GM12878 (cell line): Measurements from ENCODE around the gene CCBE1. TPM values are rescaled to one million over a fixed set of nuclear protein-coding genes. Genes with fewer than 3 reads are reported as not detected.

Experiments
- ATAC-seq: fragments of 200-7000 bp; cut with Tn5 transposase; 3 replicates; pipeline ENCODE4 v1.9.1; 2020; ENCODE audit warnings: mild to moderate bottlenecking, moderate library complexity
- BruUV-seq: library from RNA; stranded (reverse); fragments of 400-500 nt; replicated peaks from 2 replicates; lab custom pipeline; 2021; lab: Mats Ljungman, UMichigan
- CTCF ChIA-PET: fragments of 300-600 bp; sonication (Branson Sonifier 250); formaldehyde crosslinking; extraction: SDS; loops from one replicate; lab custom pipeline; 2021; ENCODE audit warnings: inconsistent platforms; lab: Yijun Ruan, JAX
- POLR2A ChIA-PET: fragments of 350-600 bp; formaldehyde crosslinking; extraction: SDS; loops from one replicate; lab custom pipeline; 2021; ENCODE audit warnings: inconsistent platforms; lab: Charles Lee
- RAD21 ChIA-PET: fragments of 300-600 bp; sonication (Branson Sonifier 250); formaldehyde crosslinking; loops from one replicate; lab custom pipeline; 2023; ENCODE audit warnings: antibody characterized with exemption; ENCODE audit not compliant: unreplicated experiment; lab: Charles Lee
- SMC1A ChIA-PET: fragments of 300-600 bp; sonication (Branson Sonifier 250); formaldehyde crosslinking; loops from one replicate; lab custom pipeline; 2023; ENCODE audit not compliant: unreplicated experiment, uncharacterized antibody; lab: Charles Lee
- DNase-seq: peaks from one replicate; pipeline ENCODE4 v3.0.0-alpha.2; 2011; ENCODE audit warnings: low read depth, low spot score
- FAIRE-seq: peaks from 3 replicates; lab custom pipeline; 2011; peaks lifted over from hg19 to GRCh38; lab: Jason Lieb, UNC
- H2AFZ ChIP-seq: 2 replicates; pipeline ENCODE4 v1.6.0; 2011; ENCODE audit warnings: low read depth, low read length, control low read depth; ENCODE audit not compliant: control insufficient read depth
- H3K27ac ChIP-seq: 2 replicates; pipeline ENCODE4 v1.5.1; 2011; ENCODE audit warnings: control low read depth; ENCODE audit not compliant: control insufficient read depth, insufficient read depth
- H3K27me3 ChIP-seq, 2 experiments: replicated peaks in 1 of 2; 2 replicates each; pipeline versions ENCODE4 v1.6.0 to v1.6.1; 2011; ENCODE audit warnings: low read length in 1 of 2; ENCODE audit not compliant: control insufficient read depth in 2 of 2, insufficient read depth in 2 of 2
- H3K36me3 ChIP-seq, 2 experiments: 2 replicates each; pipeline ENCODE4 v1.5.1; 2011; ENCODE audit warnings: low read length in 1 of 2; ENCODE audit not compliant: control insufficient read depth in 2 of 2, insufficient read depth in 2 of 2
- H3K4me1 ChIP-seq: 2 replicates; pipeline ENCODE4 v1.6.1; 2011; ENCODE audit warnings: mild to moderate bottlenecking, low read length, moderate library complexity, mixed read lengths; ENCODE audit not compliant: control insufficient read depth, insufficient read depth
- H3K4me2 ChIP-seq: 2 replicates; pipeline ENCODE4 v1.6.0; 2011; ENCODE audit warnings: control low read depth; ENCODE audit not compliant: control insufficient read depth, insufficient read depth
- H3K4me3 ChIP-seq: fragments of 200-600 bp; sonication (generic); 2 replicates; pipeline ENCODE4 v1.5.1; 2016
- H3K79me2 ChIP-seq: 2 replicates; pipeline ENCODE4 v1.6.0; 2011; ENCODE audit warnings: low read length; ENCODE audit not compliant: control insufficient read depth, insufficient read depth
- H3K9ac ChIP-seq: 2 replicates; pipeline ENCODE4 v1.8.0; 2011; ENCODE audit warnings: low read length, control low read depth, mixed read lengths; ENCODE audit not compliant: control insufficient read depth, insufficient read depth
- H3K9me3 ChIP-seq: replicated peaks from 3 replicates; pipeline ENCODE4 v1.5.1; 2011; ENCODE audit warnings: mild to moderate bottlenecking, low read length; ENCODE audit not compliant: control insufficient read depth, insufficient read depth
- H4K20me1 ChIP-seq: 2 replicates; pipeline ENCODE4 v1.6.0; 2011; ENCODE audit not compliant: control insufficient read depth, insufficient read depth
- BACH1 ChIP-seq: fragments of 450-650 bp; IDR thresholded peaks from 2 replicates; pipeline ENCODE4 v1.6.1; 2017; ENCODE audit warnings: mild to moderate bottlenecking, borderline replicate concordance
- BMI1 ChIP-seq: fragments of 450-650 bp; IDR thresholded peaks from 2 replicates; pipeline ENCODE4 v1.6.1; 2016; ENCODE audit warnings: mild to moderate bottlenecking, moderate library complexity, borderline replicate concordance
- CEBPZ ChIP-seq: fragments of 150-350 bp; IDR thresholded peaks from 2 replicates; pipeline ENCODE4 v1.6.1; 2016; ENCODE audit warnings: low read depth, low read length
- CHD2 ChIP-seq: IDR thresholded peaks from 2 replicates; pipeline ENCODE4 v1.6.1; 2011; ENCODE audit warnings: low read depth, low read length, improper control_type of control experiment, borderline replicate concordance
- ELK1 ChIP-seq: IDR thresholded peaks from 2 replicates; pipeline ENCODE4 v1.6.1; 2012; ENCODE audit warnings: low read depth, low read length, improper control_type of control experiment
- GATAD2B ChIP-seq: fragments of 450-650 bp; conservative IDR thresholded peaks from 2 replicates; pipeline ENCODE4 v1.6.1; 2017; ENCODE audit warnings: low read depth, mild to moderate bottlenecking, moderate library complexity
- HSF1 ChIP-seq: fragments of 150-350 bp; IDR thresholded peaks from 2 replicates; pipeline ENCODE4 v1.6.1; 2014; ENCODE audit warnings: mild to moderate bottlenecking, low read depth, low read length
- MLLT1 ChIP-seq: fragments of 450-650 bp; IDR thresholded peaks from 2 replicates; pipeline ENCODE4 v1.6.1; 2016; ENCODE audit warnings: mild to moderate bottlenecking
- POLR2A ChIP-seq: IDR thresholded peaks from 2 replicates; pipeline ENCODE4 v1.6.1; 2011; ENCODE audit warnings: low read depth, mild to moderate bottlenecking, low read length
- SPI1 ChIP-seq: IDR thresholded peaks from 2 replicates; pipeline ENCODE4 v1.6.1; 2011; ENCODE audit warnings: low read depth, mild to moderate bottlenecking, low read length, moderate library complexity, borderline replicate concordance; ENCODE audit not compliant: insufficient read depth
- SRF ChIP-seq, 2 experiments: IDR thresholded peaks; 2 replicates each; pipeline ENCODE4 v1.6.1; 2011; ENCODE audit warnings: low read depth in 2 of 2, low read length in 2 of 2, mild to moderate bottlenecking in 1 of 2, moderate library complexity in 1 of 2
- STAT1 ChIP-seq: fragments of 450-650 bp; conservative IDR thresholded peaks from 2 replicates; pipeline ENCODE4 v1.6.1; 2014; ENCODE audit warnings: antibody characterized with exemption, mild to moderate bottlenecking
- USF1 ChIP-seq: IDR thresholded peaks from 2 replicates; pipeline ENCODE4 v1.6.1; 2011; ENCODE audit warnings: borderline replicate concordance, low read depth, mild to moderate bottlenecking, moderate library complexity, mixed read lengths, low read length; ENCODE audit not compliant: insufficient read depth; ENCODE audit errors: extremely low read length
- ZBTB33 ChIP-seq: fragments of 450-650 bp; IDR thresholded peaks from 2 replicates; pipeline ENCODE4 v1.6.1; 2017; ENCODE audit warnings: mild to moderate bottlenecking
- WGBS: methylation state at CpG from one replicate; pipeline ENCODE4 v1.1.6; 2016; ENCODE audit warnings: low lambda C conversion rate; ENCODE audit not compliant: insufficient replicate concordance, insufficient coverage; ENCODE audit errors: missing lambda C conversion rate; 5-methylcytosine and 5-hydroxymethylcytosine counted together
- in situ Hi-C: fragments of 300-500 bp; cut with MboI; formaldehyde crosslinking; loops from 9 replicates; pipeline ENCODE4 v1.14.3; 2018; ENCODE audit warnings: mixed read lengths
- intact Hi-C: fragments of 100-400 bp; cut with micrococcal nuclease; formaldehyde crosslinking; loops from one replicate; pipeline ENCODE4 v1.14.2; 2022; ENCODE audit not compliant: unreplicated experiment
- polyA plus RNA-seq, 11 experiments: library from polyadenylated mRNA; depleted of rRNA in 4 of 11; unstranded in 6 of 11; stranded (reverse) in 5 of 11; fragments of >200 nt; fragmentation: Nextera tagmentation in 4 of 11; fragmentation: Illumina TruSeq in 1 of 11; extraction: Ambion mirVana in 4 of 11; extraction: Trizol in 1 of 11; gene quantifications; 1 replicate in 1 of 11; 2 replicates in 10 of 11; pipeline versions ENCODE4 v1.2.1 to v1.2.3, GENCODE V29; 2011 to 2016; ENCODE audit warnings: inconsistent platforms in 2 of 11, missing spikeins in 2 of 11, low read depth in 1 of 11
- total RNA-seq, 4 experiments: library from RNA; depleted of rRNA in 3 of 4; stranded (reverse); fragments of >200 nt in 3 of 4; fragmentation: Illumina TruSeq in 1 of 4; extraction: Trizol in 1 of 4; gene quantifications; 2 replicates each; pipeline versions ENCODE4 v1.2.1 to v1.2.3, GENCODE V29; 2013 to 2021

CCBE1 gene
- total and polyA plus RNA-seq, 10 of the 15 experiments (the other 5 are each of a cell fraction or from before 2014, with no cell fraction given): 0.03 to 0.49 (median 0.04) TPM; not detected in 7

GRCh38 chr18:59712311-59712710 is 15.1 kb upstream of the CCBE1 start:
- no TSS peak for BruUV-seq
- POLR2A ChIA-PET: no interaction called here
- Histone ChIP-seq H3K36me3 (no peaks in the 10 kb centered on the region), H3K9ac (no peak overlapping the region), H3K4me1 (no peaks in the 10 kb centered on the region), H3K79me2 (no peaks in the 10 kb centered on the region), H3K9me3 (no peaks in the 10 kb centered on the region), H2AFZ (no peak overlapping the region), H4K20me1 (no peaks in the 10 kb centered on the region), H3K4me3 (no peak overlapping the region), H3K4me2 (no peak overlapping the region), H3K27me3 (no peaks in the 10 kb centered on the region), H3K27ac (no peak overlapping the region)
- 21% methylated on average over 6 of the region's 6 CpGs for WGBS
- intact Hi-C loops: no loop called here
- in situ Hi-C loops: no loop called here
- DNase-seq: no peak
- ATAC-seq: no peak
- SMC1A ChIA-PET: no interaction called here
- no peak for FAIRE-seq
- CTCF ChIA-PET: no interaction called here
- RAD21 ChIA-PET: no interaction called here
- TF ChIP-seq BACH1 (no peak), ELK1 (no peak), CEBPZ (no peak), STAT1 (no peak), ZBTB33 (no peak), CHD2 (no peak), SRF (IDR thresholded peaks at IDR 0.05; ENCODE audit: low read depth in 2 of 2, low read length in 2 of 2) (no peak), POLR2A (no peak), GATAD2B (no peak), HSF1 (no peak), BMI1 (no peak), USF1 (no peak), MLLT1 (no peak), SPI1 (no peak)
